Trophoblast cell (in vitro differentiated cells and primary cell): ENCODE data around the gene EFR3B.

Experiments used
- DNase-seq, 2 donors: peaks; one replicate each; pipeline ENCODE4 v3.0.0-alpha.2; 2016
- H2AFZ ChIP-seq: 2 replicates; pipeline ENCODE4 v1.6.1; 2013; ENCODE audit warnings: low read length, moderate library complexity, mild to moderate bottlenecking; ENCODE audit not compliant: insufficient read depth, poor library complexity
- H2AK5ac ChIP-seq: 2 replicates; pipeline ENCODE4 v1.6.1; 2013; ENCODE audit warnings: mild to moderate bottlenecking, low read length
- H2BK120ac ChIP-seq: 2 replicates; pipeline ENCODE4 v1.6.1; 2013; ENCODE audit warnings: low read length, mild to moderate bottlenecking, moderate library complexity; ENCODE audit not compliant: insufficient read depth, poor library complexity
- H2BK12ac ChIP-seq: 2 replicates; pipeline ENCODE4 v1.6.1; 2013; ENCODE audit warnings: mild to moderate bottlenecking, low read length, moderate library complexity
- H2BK5ac ChIP-seq: 2 replicates; pipeline ENCODE4 v1.6.1; 2013; ENCODE audit warnings: low read length, low read depth, moderate library complexity, mild to moderate bottlenecking; ENCODE audit not compliant: poor library complexity
- H3K14ac ChIP-seq: 2 replicates; pipeline ENCODE4 v1.6.1; 2013; ENCODE audit warnings: mild to moderate bottlenecking, low read length
- H3K18ac ChIP-seq: 2 replicates; pipeline ENCODE4 v1.6.1; 2013; ENCODE audit warnings: mild to moderate bottlenecking, low read length
- H3K23ac ChIP-seq: 2 replicates; pipeline ENCODE4 v1.6.1; 2013; ENCODE audit warnings: low read length
- H3K27ac ChIP-seq: 2 replicates; pipeline ENCODE4 v1.5.1; 2013; ENCODE audit warnings: low read depth, mild to moderate bottlenecking, inconsistent platforms, low read length, moderate library complexity
- H3K27me3 ChIP-seq: 2 replicates; pipeline ENCODE4 v1.6.1; 2013; ENCODE audit warnings: inconsistent platforms, mild to moderate bottlenecking, low read length, moderate library complexity; ENCODE audit not compliant: insufficient read depth
- H3K36me3 ChIP-seq, 2 experiments: 1 replicate in 1 of 2; 2 replicates in 1 of 2; pipeline ENCODE4 v1.6.1; 2013; ENCODE audit warnings: low read length in 2 of 2, mild to moderate bottlenecking in 2 of 2, moderate library complexity in 1 of 2; ENCODE audit not compliant: insufficient read depth in 2 of 2, control insufficient read depth in 1 of 2
- H3K4ac ChIP-seq: 2 replicates; pipeline ENCODE4 v1.6.1; 2013; ENCODE audit warnings: low read depth, mild to moderate bottlenecking, low read length, moderate library complexity
- H3K4me1 ChIP-seq, 2 experiments: 1 replicate in 1 of 2; 2 replicates in 1 of 2; pipeline ENCODE4 v1.6.1; 2013; ENCODE audit warnings: low read length in 2 of 2, mild to moderate bottlenecking in 2 of 2, moderate library complexity in 1 of 2; ENCODE audit not compliant: insufficient read depth in 2 of 2, control insufficient read depth in 1 of 2
- H3K4me2 ChIP-seq: 2 replicates; pipeline ENCODE4 v1.6.1; 2013; ENCODE audit warnings: inconsistent platforms, mild to moderate bottlenecking, low read length, moderate library complexity
- H3K4me3 ChIP-seq: 2 replicates; pipeline ENCODE4 v1.5.1; 2013; ENCODE audit warnings: mild to moderate bottlenecking, low read depth, low read length, inconsistent platforms
- H3K79me1 ChIP-seq: one replicate; pipeline ENCODE4 v1.6.1; 2013; ENCODE audit warnings: low read length
- H3K79me2 ChIP-seq: 2 replicates; pipeline ENCODE4 v1.6.1; 2013; ENCODE audit warnings: low read length, mild to moderate bottlenecking; ENCODE audit not compliant: control insufficient read depth, insufficient read depth, poor library complexity
- H3K9ac ChIP-seq: 2 replicates; pipeline ENCODE4 v1.6.1; 2013; ENCODE audit warnings: mild to moderate bottlenecking, low read length
- H3K9me3 ChIP-seq: 2 replicates; pipeline ENCODE4 v1.6.1; 2013; ENCODE audit warnings: low read depth, mild to moderate bottlenecking, control low read depth, inconsistent platforms, low read length; ENCODE audit not compliant: insufficient read depth
- H4K12ac ChIP-seq: 2 replicates; pipeline ENCODE4 v1.6.1; 2013; ENCODE audit warnings: low read depth, mild to moderate bottlenecking, low read length, moderate library complexity
- H4K8ac ChIP-seq: 2 replicates; pipeline ENCODE4 v1.6.1; 2013; ENCODE audit warnings: low read depth, mild to moderate bottlenecking, low read length, moderate library complexity
- H4K91ac ChIP-seq: one replicate; pipeline ENCODE4 v1.6.1; 2013; ENCODE audit warnings: low read depth, mild to moderate bottlenecking, low read length, moderate library complexity
- WGBS: extraction: QIAGEN DNeasy Blood & Tissue Kit; methylation state at CpG from one replicate; pipeline ENCODE4 v1.1.7; 2013; ENCODE audit warnings: missing lambda C conversion rate; ENCODE audit not compliant: insufficient read length, insufficient coverage; ENCODE audit errors: extremely low coverage; 5-methylcytosine and 5-hydroxymethylcytosine counted together

The EFR3B gene

GRCh38 chr2:25164561-25164960 lies 122.7 kb downstream of the EFR3B start:
- Histone ChIP-seq H3K4me3 (no peak overlapping the region), H3K14ac (no peak overlapping the region), H2AK5ac (no peak overlapping the region), H2BK5ac (no peak overlapping the region), H3K27ac (no peak overlapping the region), H2BK120ac (no peak overlapping the region), H3K23ac (no peak overlapping the region), H4K8ac (no peak overlapping the region), H3K9me3 (peaks cover 6% of the 10 kb centered on the region), H3K27me3 (peaks cover 20% of the 10 kb centered on the region), H3K36me3 (no peaks in the 10 kb centered on the region), H3K79me1 (peaks cover 3% of the 10 kb centered on the region), H3K4ac (no peak overlapping the region), H3K9ac (no peak overlapping the region), H3K4me1 (peaks cover 15 to 19% of the 10 kb centered on the region in 2 experiments), H3K79me2 (no peaks in the 10 kb centered on the region), H3K4me2 (no peak overlapping the region), H4K12ac (no peak overlapping the region), H4K91ac (no peak overlapping the region), H3K18ac (no peak overlapping the region), H2BK12ac (no peak overlapping the region), H2AFZ (no peak overlapping the region)
- DNase-seq = no peak
- WGBS = no CpG with 5 or more reads among the region's 8 CpGs

GRCh38 chr2:25165992-25166875 lies 124.4 kb downstream of the EFR3B start:
- no peak overlapping the region for H3K23ac ChIP-seq
- H3K79me2 ChIP-seq = no peaks in the 10 kb centered on the region
- H2AK5ac ChIP-seq = no peak overlapping the region
- no peak overlapping the region for H3K27ac ChIP-seq
- no peaks in the 10 kb centered on the region for H3K79me1 ChIP-seq
- H3K14ac ChIP-seq = no peak overlapping the region
- no peak overlapping the region for H4K91ac ChIP-seq
- no peaks in the 10 kb centered on the region for H3K36me3 ChIP-seq
- peaks cover 2% of the 10 kb centered on the region for H3K9me3 ChIP-seq
- no peak overlapping the region for H2BK5ac ChIP-seq
- H3K9ac ChIP-seq = no peak overlapping the region
- peak; percentile 60 to 76 for DNase-seq
- peaks cover 3 to 4% of the 10 kb centered on the region in 2 experiments for H3K4me1 ChIP-seq
- H3K27me3 ChIP-seq = peaks cover 22% of the 10 kb centered on the region
- H4K8ac ChIP-seq = no peak overlapping the region
- no peak overlapping the region for H4K12ac ChIP-seq
- H2AFZ ChIP-seq = no peak overlapping the region
- H2BK12ac ChIP-seq = no peak overlapping the region
- H3K4ac ChIP-seq = no peak overlapping the region
- no peak overlapping the region for H2BK120ac ChIP-seq
- H3K4me3 ChIP-seq = no peak overlapping the region
- WGBS = no CpG with 5 or more reads among the region's 10 CpGs
- no peak overlapping the region for H3K4me2 ChIP-seq
- no peak overlapping the region for H3K18ac ChIP-seq

GRCh38 chr2:25168256-25169072 lies 126.6 kb downstream of the EFR3B start, which contains the start of gene POMC:
Gene POMC, minus strand, starts transcription at chr2:25168580. Its CDS starts 3,808 bp downstream, at chr2:25164772.
- no CpG with 5 or more reads among the region's 75 CpGs for WGBS
- Histone ChIP-seq H3K9me3 (no peaks in the 10 kb centered on the region), H3K4me2 (peak within 1 kb of the TSS; percentile 81), H3K23ac (no peak within 1 kb of the TSS), H3K18ac (no peak within 1 kb of the TSS), H3K14ac (no peak within 1 kb of the TSS), H2AFZ (peak within 1 kb of the TSS; percentile 81), H4K12ac (no peak within 1 kb of the TSS), H2BK12ac (no peak within 1 kb of the TSS), H3K9ac (no peak within 1 kb of the TSS), H3K79me1 (no peaks in the 10 kb centered on the region), H3K27ac (no peak within 1 kb of the TSS), H4K8ac (no peak within 1 kb of the TSS), H2BK5ac (no peak within 1 kb of the TSS), H3K4me3 (peak within 1 kb of the TSS; percentile 63), H3K4ac (no peak within 1 kb of the TSS), H3K27me3 (peaks cover 22% of the 10 kb centered on the region), H3K36me3 (no peaks in the 10 kb centered on the region), H2BK120ac (no peak within 1 kb of the TSS), H2AK5ac (no peak within 1 kb of the TSS), H4K91ac (no peak within 1 kb of the TSS), H3K4me1 (peaks cover 2 to 3% of the 10 kb centered on the region in 2 experiments), H3K79me2 (no peaks in the 10 kb centered on the region)
- DNase-seq = peak; percentile 29 to 60

- Histone ChIP-seq H4K12ac (no peak overlapping the region), H3K18ac (no peak overlapping the region), H3K36me3 (no peaks in the 10 kb centered on the region), H3K27ac (no peak overlapping the region), H3K4ac (no peak overlapping the region), H2BK5ac (no peak overlapping the region), H4K91ac (no peak overlapping the region), H3K79me1 (no peaks in the 10 kb centered on the region), H4K8ac (no peak overlapping the region), H2BK12ac (no peak overlapping the region), H3K4me1 (peaks cover 2 to 3% of the 10 kb centered on the region in 2 experiments), H3K27me3 (peaks cover 22% of the 10 kb centered on the region), H3K14ac (no peak overlapping the region), H3K9me3 (no peaks in the 10 kb centered on the region), H2BK120ac (no peak overlapping the region), H3K23ac (no peak overlapping the region), H3K9ac (no peak overlapping the region), H3K4me2 (peak overlapping the region; percentile 81), H2AFZ (no peak overlapping the region), H3K4me3 (no peak overlapping the region), H3K79me2 (no peaks in the 10 kb centered on the region), H2AK5ac (no peak overlapping the region)
- WGBS = no CpG with 5 or more reads among the region's 2 CpGs
- DNase-seq = no peak
These were observed 127.2 kb downstream of the EFR3B start for GRCh38 chr2:25169073-25169470.
